ENCODE data around the gene ATP4B. TPM values are rescaled to one million over a fixed set of nuclear protein-coding genes. Genes with fewer than 3 reads are reported as not detected.

Gene ATP4B
- total RNA-seq: not detected in 2 replicates

DNA sequence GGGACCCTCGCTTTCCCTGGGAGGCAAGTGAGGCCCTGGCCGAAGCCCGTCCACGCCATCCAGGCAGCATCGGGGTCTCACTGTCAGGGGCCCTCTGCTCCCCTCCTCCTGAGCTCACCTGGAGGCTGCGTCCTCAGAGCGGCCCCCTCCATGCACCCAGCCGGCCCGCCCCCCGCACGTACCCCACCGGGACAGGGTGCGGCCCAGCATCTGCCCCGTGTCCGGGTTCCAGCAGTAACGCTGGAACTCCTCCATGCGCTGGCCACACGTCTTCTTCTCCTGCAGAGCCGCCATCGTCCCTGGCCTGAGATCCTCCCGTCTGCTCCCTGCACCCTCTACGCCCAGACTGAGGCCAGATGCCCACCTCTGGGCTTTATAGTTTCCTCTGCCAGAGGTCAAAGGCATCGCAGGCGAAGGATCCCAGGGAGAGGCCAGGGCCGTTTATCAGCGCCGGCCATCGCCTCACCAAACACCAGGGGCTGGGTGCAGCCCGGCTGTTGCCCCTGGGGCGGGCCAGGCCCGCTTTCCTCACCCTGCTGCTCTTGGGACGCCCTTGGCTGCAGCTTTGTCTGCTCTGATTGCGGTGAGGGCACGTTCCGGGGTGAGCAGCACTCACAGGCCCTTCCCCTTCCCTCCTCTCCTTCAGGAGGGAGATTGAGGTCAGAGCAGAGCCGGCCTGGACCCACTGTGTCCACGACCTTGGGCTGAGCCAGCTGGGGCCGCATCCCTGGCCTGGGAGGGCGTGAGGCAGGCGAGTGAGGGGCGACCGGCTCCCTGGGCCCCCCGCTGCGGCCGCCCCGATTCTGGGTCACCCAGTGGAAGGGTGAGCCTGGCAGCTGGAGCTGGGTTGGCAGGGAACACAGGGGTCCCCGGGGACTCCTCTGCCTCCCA lies at the start of gene ATP4B:
Gene ATP4B (minus strand): TSS at position 348 of the 891 bp plus-strand sequence. CDS start 54 bp downstream, at position 294.

DNA sequence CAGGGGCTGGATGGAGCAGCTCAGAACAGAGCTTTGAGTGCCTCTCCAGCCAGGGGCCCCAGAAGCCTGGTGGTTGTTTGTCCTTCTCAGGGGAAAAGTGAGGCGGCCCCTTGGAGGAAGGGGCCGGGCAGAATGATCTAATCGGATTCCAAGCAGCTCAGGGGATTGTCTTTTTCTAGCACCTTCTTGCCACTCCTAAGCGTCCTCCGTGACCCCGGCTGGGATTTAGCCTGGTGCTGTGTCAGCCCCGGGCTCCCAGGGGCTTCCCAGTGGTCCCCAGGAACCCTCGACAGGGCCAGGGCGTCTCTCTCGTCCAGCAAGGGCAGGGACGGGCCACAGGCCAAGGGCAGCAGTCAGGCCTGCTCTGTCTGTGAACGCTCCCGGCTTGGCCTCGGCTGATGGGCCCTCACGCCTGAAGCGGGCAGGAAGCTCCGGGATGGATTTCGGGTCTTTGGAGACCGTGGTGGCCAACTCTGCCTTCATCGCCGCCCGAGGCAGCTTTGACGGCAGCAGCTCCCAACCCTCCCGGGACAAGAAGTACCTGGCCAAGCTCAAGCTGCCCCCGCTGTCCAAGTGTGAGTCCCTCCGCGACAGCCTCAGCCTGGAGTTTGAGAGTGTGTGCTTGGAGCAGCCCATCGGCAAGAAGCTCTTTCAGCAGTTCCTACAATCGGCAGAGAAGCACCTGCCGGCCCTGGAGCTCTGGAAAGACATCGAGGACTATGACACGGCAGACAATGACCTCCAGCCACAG lies 9.1 kb upstream of the ATP4B start, which contains the start of gene GRK1:
Gene GRK1 (plus strand): TSS at position 269 of the 751 bp plus-strand sequence. CDS start 168 bp downstream, at position 437.

Other genes starting within 250 kb of the ATP4B start
- gene ADPRHL1, start 204.7 kb downstream of the ATP4B start, total RNA-seq: 1.0 and 1.9 TPM in 2 replicates
- gene DCUN1D2, start 167.5 kb downstream of the ATP4B start, total RNA-seq: 16.1 and 17.8 TPM in 2 replicates
- 40.3 and 72.1 TPM in 2 replicates for gene TFDP1, start 73.4 kb downstream of the ATP4B start, total RNA-seq
- not detected in 2 replicates for gene GRK1, start 9.0 kb upstream of the ATP4B start, total RNA-seq
- 1.00 and 3.4 TPM in 2 replicates for gene TMEM255B, start 101.0 kb upstream of the ATP4B start, total RNA-seq
- gene GAS6, start 205.9 kb upstream of the ATP4B start, total RNA-seq: 34.9 and 72.3 TPM in 2 replicates